Caco-2 (cell line): ENCODE measurements around the gene SURF2. TPM values are rescaled to one million over a fixed set of nuclear protein-coding genes. Genes with fewer than 3 reads are reported as not detected.

Source experiments
- BruUV-seq: library from RNA; stranded (reverse); fragments of 400-500 nt; replicated peaks from 2 replicates; lab custom pipeline; 2021; lab: Mats Ljungman, UMichigan
- CTCF ChIA-PET: fragments of 300-600 bp; sonication (Branson Sonifier 250); formaldehyde crosslinking; loops from one replicate; lab custom pipeline; 2022; ENCODE audit warnings: antibody characterized with exemption; lab: Charles Lee
- POLR2A ChIA-PET: fragments of 300-600 bp; sonication (Branson Sonifier 250); formaldehyde crosslinking; loops from one replicate; lab custom pipeline; 2022; ENCODE audit warnings: antibody characterized with exemption; lab: Charles Lee
- DNase-seq, 2 experiments: peaks; one replicate each; pipeline versions ENCODE4 v3.0.0 to v3.0.0-alpha.2; 2020 to 2022
- H3K27me3 ChIP-seq: replicated peaks from 2 replicates; pipeline ENCODE4 v1.6.0; 2011; ENCODE audit warnings: low read length; ENCODE audit not compliant: control insufficient read depth, insufficient read depth
- H3K36me3 ChIP-seq: 2 replicates; pipeline ENCODE4 v1.5.1; 2011; ENCODE audit warnings: low read length; ENCODE audit not compliant: control insufficient read depth, insufficient read depth
- H3K4me1 ChIP-seq: fragments of 250-450 bp; sonication (Bioruptor Pico); 2 replicates; pipeline ENCODE4 v1.5.1; 2020; ENCODE audit warnings: mild to moderate bottlenecking
- H3K4me3 ChIP-seq: 2 replicates; pipeline ENCODE4 v1.5.1; 2011; ENCODE audit warnings: low read depth, mild to moderate bottlenecking, control low read depth, low read length
- H3K9me3 ChIP-seq: fragments of 250-450 bp; sonication (Bioruptor Pico); 2 replicates; pipeline ENCODE4 v1.5.1; 2020; ENCODE audit warnings: mild to moderate bottlenecking, moderate library complexity
- H3K27ac Mint-ChIP-seq: one replicate; pipeline ENCODE4 v1.8.0; 2022; ENCODE audit warnings: mixed read lengths; ENCODE audit not compliant: unreplicated experiment
- H3K27me3 Mint-ChIP-seq: one replicate; pipeline ENCODE4 v1.8.0; 2022; ENCODE audit warnings: mixed read lengths; ENCODE audit not compliant: insufficient read depth, unreplicated experiment
- H3K36me3 Mint-ChIP-seq: one replicate; pipeline ENCODE4 v1.8.0; 2022; ENCODE audit warnings: mild to moderate bottlenecking, mixed read lengths; ENCODE audit not compliant: insufficient read depth, unreplicated experiment
- H3K4me1 Mint-ChIP-seq: one replicate; pipeline ENCODE4 v1.8.0; 2022; ENCODE audit warnings: low read depth, mixed read lengths; ENCODE audit not compliant: unreplicated experiment
- H3K4me3 Mint-ChIP-seq: one replicate; pipeline ENCODE4 v1.8.0; 2022; ENCODE audit warnings: mild to moderate bottlenecking, moderate library complexity, mixed read lengths; ENCODE audit not compliant: unreplicated experiment
- H3K9me3 Mint-ChIP-seq: one replicate; pipeline ENCODE4 v1.8.0; 2022; ENCODE audit warnings: mixed read lengths; ENCODE audit not compliant: unreplicated experiment
- intact Hi-C: fragments of 100-400 bp; cut with micrococcal nuclease; formaldehyde crosslinking; loops from one replicate; pipeline ENCODE4 v1.10.0; 2022; ENCODE audit not compliant: unreplicated experiment
- total RNA-seq: library from RNA; stranded (reverse); gene quantifications from 2 replicates; pipeline ENCODE4 v1.2.3, GENCODE V29; 2022
- TF ChIP-seq, protein P1 (sequence below), 2 experiments: fragments of 200-600 bp in 1 of 2; IDR thresholded peaks; 1 replicate in 1 of 2; 2 replicates in 1 of 2; pipeline versions ENCODE4 v1.5.1 to v1.8.0; 2011 to 2022; ENCODE audit warnings: antibody characterized with exemption in 1 of 2, control low read depth in 1 of 2, inconsistent platforms in 1 of 2, low read depth in 1 of 2, low read length in 1 of 2, mild to moderate bottlenecking in 1 of 2, moderate library complexity in 1 of 2; ENCODE audit not compliant: insufficient read depth in 1 of 2, severe bottlenecking in 1 of 2, unreplicated experiment in 1 of 2

The SURF2 gene
- total RNA-seq, 1 experiment from 2014 or later, result 34.4 TPM

- BruUV-seq, result no TSS peak
- Histone ChIP-seq H3K36me3 (peaks cover 2% of the 10 kb centered on the region; the same call in 1 of the 2 replicates), H3K9me3 (no peaks in the 10 kb centered on the region), H3K4me3 (no peak overlapping the region), H3K27me3 (no peaks in the 10 kb centered on the region), H3K4me1 (no peaks in the 10 kb centered on the region)
- Mint-ChIP-seq H3K4me3 (no peak overlapping the region), H3K9me3 (no peaks in the 10 kb centered on the region), H3K36me3 (peaks cover 71% of the 10 kb centered on the region), H3K27me3 (no peaks in the 10 kb centered on the region), H3K27ac (no peak overlapping the region), H3K4me1 (no peaks in the 10 kb centered on the region)
- DNase-seq, result peak; percentile 76 to 81
- CTCF ChIA-PET, result no interaction called here
- intact Hi-C loops, result loop anchor here (1.0 kb wide), 1 partner anchor 80 kb away; no protein-coding TSS in a partner anchor
- POLR2A ChIA-PET, result no interaction called here
- TF ChIP-seq, protein P1, sequence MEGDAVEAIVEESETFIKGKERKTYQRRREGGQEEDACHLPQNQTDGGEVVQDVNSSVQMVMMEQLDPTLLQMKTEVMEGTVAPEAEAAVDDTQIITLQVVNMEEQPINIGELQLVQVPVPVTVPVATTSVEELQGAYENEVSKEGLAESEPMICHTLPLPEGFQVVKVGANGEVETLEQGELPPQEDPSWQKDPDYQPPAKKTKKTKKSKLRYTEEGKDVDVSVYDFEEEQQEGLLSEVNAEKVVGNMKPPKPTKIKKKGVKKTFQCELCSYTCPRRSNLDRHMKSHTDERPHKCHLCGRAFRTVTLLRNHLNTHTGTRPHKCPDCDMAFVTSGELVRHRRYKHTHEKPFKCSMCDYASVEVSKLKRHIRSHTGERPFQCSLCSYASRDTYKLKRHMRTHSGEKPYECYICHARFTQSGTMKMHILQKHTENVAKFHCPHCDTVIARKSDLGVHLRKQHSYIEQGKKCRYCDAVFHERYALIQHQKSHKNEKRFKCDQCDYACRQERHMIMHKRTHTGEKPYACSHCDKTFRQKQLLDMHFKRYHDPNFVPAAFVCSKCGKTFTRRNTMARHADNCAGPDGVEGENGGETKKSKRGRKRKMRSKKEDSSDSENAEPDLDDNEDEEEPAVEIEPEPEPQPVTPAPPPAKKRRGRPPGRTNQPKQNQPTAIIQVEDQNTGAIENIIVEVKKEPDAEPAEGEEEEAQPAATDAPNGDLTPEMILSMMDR (IDR thresholded peaks at IDR 0.05; ENCODE audit: insufficient read depth in 1 of 2, low read depth in 1 of 2, low read length in 1 of 2, severe bottlenecking in 1 of 2, unreplicated experiment in 1 of 2), result peak; percentile 89 to 92
Measured at GRCh38 chr9:133406480-133407307, 50.3 kb downstream of the SURF2 start.

DNA sequence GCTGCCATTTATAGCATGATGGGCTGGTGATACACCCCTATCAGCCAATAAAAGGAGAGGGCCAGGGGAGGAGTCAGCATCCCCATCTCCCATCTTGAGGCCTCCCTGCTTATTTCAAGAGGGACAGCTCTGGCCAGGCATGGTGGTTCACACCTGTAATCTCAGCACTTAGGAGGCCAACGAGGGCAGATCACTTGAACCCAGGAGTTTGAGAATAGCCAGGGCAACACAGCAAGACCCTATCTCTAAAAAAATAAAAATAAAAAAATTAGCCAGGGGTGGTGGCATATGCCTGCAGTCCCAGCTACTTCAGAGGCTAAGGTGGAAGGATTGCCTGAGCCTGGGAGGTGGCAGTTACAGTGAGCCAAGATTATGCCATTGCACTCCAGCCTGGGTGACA, 51.7 kb downstream of the SURF2 start:
- intact Hi-C loops, result no loop called here
- H3K4me1 Mint-ChIP-seq, result no peaks in the 10 kb centered on the region
- Histone ChIP-seq H3K4me1 (no peaks in the 10 kb centered on the region), H3K4me3 (no peak overlapping the region), H3K36me3 (peaks cover 2% of the 10 kb centered on the region; the same call in 1 of the 2 replicates), H3K27me3 (no peaks in the 10 kb centered on the region), H3K9me3 (no peaks in the 10 kb centered on the region)
- ChIA-PET POLR2A (no interaction called here), CTCF (no interaction called here)
- no peak overlapping the region for H3K4me3 Mint-ChIP-seq
- no peaks in the 10 kb centered on the region for H3K27me3 Mint-ChIP-seq
- H3K27ac Mint-ChIP-seq, result no peak overlapping the region
- TF ChIP-seq, protein P1 (IDR thresholded peaks at IDR 0.05; ENCODE audit: insufficient read depth in 1 of 2, low read depth in 1 of 2, low read length in 1 of 2, severe bottlenecking in 1 of 2, unreplicated experiment in 1 of 2), result no peak
- DNase-seq, result no peak
- H3K36me3 Mint-ChIP-seq, result peaks cover 79% of the 10 kb centered on the region
- H3K9me3 Mint-ChIP-seq, result no peaks in the 10 kb centered on the region
- BruUV-seq, result no TSS peak

Other genes with a start within 250 kb of the SURF2 start
- 18.7 and 19.7 TPM in 2 replicates for gene RALGDS, start 235.3 kb upstream of the SURF2 start, total RNA-seq
- 0.14 and 0.16 TPM in 2 replicates for gene GBGT1, start 192.6 kb upstream of the SURF2 start, total RNA-seq
- not detected in 2 replicates for gene OBP2B, start 147.3 kb upstream of the SURF2 start, total RNA-seq
- gene ABO, start 81.3 kb upstream of the SURF2 start, total RNA-seq, result not detected in 2 replicates
- 31.6 and 32.4 TPM in 2 replicates for gene SURF6, start 20.4 kb upstream of the SURF2 start, total RNA-seq
- 60.1 and 65.6 TPM in 2 replicates for gene MED22, start 8.4 kb upstream of the SURF2 start, total RNA-seq
- gene RPL7A, start 8.3 kb upstream of the SURF2 start, total RNA-seq, result 1,995 and 2,182 TPM in 2 replicates
- 54.9 and 57.5 TPM in 2 replicates for gene SURF1, start 63 bp upstream of the SURF2 start, total RNA-seq
- gene SURF4, start 19.5 kb downstream of the SURF2 start, total RNA-seq, result 239 and 253 TPM in 2 replicates
- gene STKLD1, start 19.8 kb downstream of the SURF2 start, total RNA-seq, result 3.4 and 4.1 TPM in 2 replicates
- gene REXO4, start 61.5 kb downstream of the SURF2 start, total RNA-seq, result 43.6 and 44.1 TPM in 2 replicates
- 5.3 and 6.2 TPM in 2 replicates for gene ADAMTS13, start 65.8 kb downstream of the SURF2 start, total RNA-seq
- 26.0 and 27.0 TPM in 2 replicates for gene CACFD1, start 103.4 kb downstream of the SURF2 start, total RNA-seq
- gene SLC2A6, start 122.5 kb downstream of the SURF2 start, total RNA-seq, result 7.1 and 8.4 TPM in 2 replicates
- gene MYMK, start 168.4 kb downstream of the SURF2 start, total RNA-seq, result not detected in 2 replicates
- gene ADAMTSL2, start 178.2 kb downstream of the SURF2 start, total RNA-seq, result 0.46 and 0.68 TPM in 2 replicates